Mammary epithelial cell (primary cell): ENCODE data around the gene IRAK2.

Experiments
- EZH2 ChIP-seq: IDR thresholded peaks from 2 replicates; pipeline ENCODE4 v1.6.1; 2012; ENCODE audit warnings: low read length, inconsistent platforms, borderline replicate concordance
- TF ChIP-seq, protein P1 (sequence below), 2 donors: IDR thresholded peaks in 1 of 2; conservative IDR thresholded peaks in 1 of 2; 2 replicates each; pipeline ENCODE4 v1.5.1; 2011 to 2012; ENCODE audit warnings: inconsistent platforms in 2 of 2, low read length in 2 of 2, mild to moderate bottlenecking in 2 of 2, control low read depth in 1 of 2, low read depth in 1 of 2; ENCODE audit not compliant: insufficient read depth in 1 of 2; ENCODE audit errors: extremely low read depth in 1 of 2

- TF ChIP-seq, protein P1, sequence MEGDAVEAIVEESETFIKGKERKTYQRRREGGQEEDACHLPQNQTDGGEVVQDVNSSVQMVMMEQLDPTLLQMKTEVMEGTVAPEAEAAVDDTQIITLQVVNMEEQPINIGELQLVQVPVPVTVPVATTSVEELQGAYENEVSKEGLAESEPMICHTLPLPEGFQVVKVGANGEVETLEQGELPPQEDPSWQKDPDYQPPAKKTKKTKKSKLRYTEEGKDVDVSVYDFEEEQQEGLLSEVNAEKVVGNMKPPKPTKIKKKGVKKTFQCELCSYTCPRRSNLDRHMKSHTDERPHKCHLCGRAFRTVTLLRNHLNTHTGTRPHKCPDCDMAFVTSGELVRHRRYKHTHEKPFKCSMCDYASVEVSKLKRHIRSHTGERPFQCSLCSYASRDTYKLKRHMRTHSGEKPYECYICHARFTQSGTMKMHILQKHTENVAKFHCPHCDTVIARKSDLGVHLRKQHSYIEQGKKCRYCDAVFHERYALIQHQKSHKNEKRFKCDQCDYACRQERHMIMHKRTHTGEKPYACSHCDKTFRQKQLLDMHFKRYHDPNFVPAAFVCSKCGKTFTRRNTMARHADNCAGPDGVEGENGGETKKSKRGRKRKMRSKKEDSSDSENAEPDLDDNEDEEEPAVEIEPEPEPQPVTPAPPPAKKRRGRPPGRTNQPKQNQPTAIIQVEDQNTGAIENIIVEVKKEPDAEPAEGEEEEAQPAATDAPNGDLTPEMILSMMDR (conservative IDR thresholded peaks at IDR 0.05 in 1 of 2, IDR thresholded peaks at IDR 0.05 in 1 of 2; ENCODE audit: extremely low read depth in 1 of 2, insufficient read depth in 1 of 2, low read depth in 1 of 2, low read length in 2 of 2): no peak
- no peak for TF ChIP-seq EZH2
These were observed 29.8 kb downstream of the IRAK2 start for GRCh38 chr3:10194328-10195071.
